Measurements from ENCODE around the gene ARHGAP32. TPM values are rescaled to one million over a fixed set of nuclear protein-coding genes. Genes with fewer than 3 reads are reported as not detected.
"Not testable (repeated sequence)": the region's sequence is repeated elsewhere in the genome, so short reads cannot be mapped to it uniquely, and the experiment has no call there.

ARHGAP32 gene
- polyA plus RNA-seq, 1 of the 3 experiments (the other 2 are of a cell fraction), result 4.8 TPM

DNA sequence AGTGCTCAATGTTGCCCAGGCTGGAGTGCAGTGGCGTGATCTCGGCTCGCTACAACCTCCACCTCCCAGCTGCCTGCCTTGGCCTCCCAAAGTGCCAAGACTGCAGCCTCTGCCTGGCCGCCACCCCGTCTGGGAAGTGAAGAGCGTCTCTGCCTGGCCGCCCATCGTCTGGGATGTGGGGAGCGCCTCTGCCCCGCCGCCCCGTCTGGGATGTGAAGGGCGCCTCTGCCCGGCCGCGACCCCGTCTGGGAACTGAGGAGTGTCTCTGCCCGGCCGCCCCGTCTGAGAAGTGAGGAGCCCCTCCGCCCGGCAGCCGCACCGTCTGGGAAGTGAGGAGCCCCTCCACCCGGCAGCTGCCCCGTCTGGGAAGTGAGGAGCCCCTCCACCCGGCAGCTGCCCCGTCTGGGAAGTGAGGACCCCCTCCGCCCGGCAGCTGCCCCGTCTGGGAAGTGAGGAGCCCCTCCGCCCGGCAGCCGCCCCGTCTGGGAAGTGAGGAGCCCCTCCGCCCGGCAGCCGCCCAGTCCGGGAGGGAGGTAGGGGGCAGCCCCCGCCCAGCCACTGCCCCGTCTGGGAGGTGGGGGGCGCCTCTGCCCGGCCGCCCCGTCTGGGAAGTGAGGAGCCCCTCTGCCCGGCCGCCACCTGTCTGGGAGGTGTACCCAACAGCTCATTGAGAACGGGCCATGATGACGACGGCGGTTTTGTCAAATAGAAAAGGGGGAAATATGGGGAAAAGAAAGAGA lies 63.1 kb downstream of the ARHGAP32 start:
- H2AFZ ChIP-seq (ENCODE audit: low read depth); DNase-seq; H4K20me1 ChIP-seq (ENCODE audit: insufficient read depth); H3K36me3 ChIP-seq (replicated peaks in 1 of 2; ENCODE audit: control insufficient read depth in 1 of 2, insufficient read depth in 2 of 2, low read length in 1 of 2); H3K27ac ChIP-seq (ENCODE audit: low read depth in 2 of 2, low read length in 1 of 2); H3K9me3 ChIP-seq; H3K4me2 ChIP-seq; H3K4me1 ChIP-seq (ENCODE audit: control insufficient read depth in 1 of 2, insufficient read depth in 2 of 2, low read depth in 1 of 2, low read length in 1 of 2); H3K4me3 ChIP-seq (ENCODE audit: low read depth in 2 of 2, low read length in 1 of 2); H3K9ac ChIP-seq; H3K9me2 ChIP-seq; POLR2A ChIA-PET; H3F3A ChIP-seq (replicated peaks; ENCODE audit: insufficient read depth); H3K27me3 ChIP-seq (ENCODE audit: insufficient read depth): not testable (repeated sequence)
- CTCF ChIA-PET, result interaction anchor here (0.7 kb wide), 1 partner anchor 203 kb away, joined by 3 read pairs; no protein-coding TSS in a partner anchor
- 93% methylated on average over 14 of the region's 51 CpGs for WGBS (ENCODE audit: low lambda C conversion rate)
- H3K79me2 ChIP-seq (ENCODE audit: insufficient read depth), result peaks cover 22% of the 10 kb centered on the region

DNA sequence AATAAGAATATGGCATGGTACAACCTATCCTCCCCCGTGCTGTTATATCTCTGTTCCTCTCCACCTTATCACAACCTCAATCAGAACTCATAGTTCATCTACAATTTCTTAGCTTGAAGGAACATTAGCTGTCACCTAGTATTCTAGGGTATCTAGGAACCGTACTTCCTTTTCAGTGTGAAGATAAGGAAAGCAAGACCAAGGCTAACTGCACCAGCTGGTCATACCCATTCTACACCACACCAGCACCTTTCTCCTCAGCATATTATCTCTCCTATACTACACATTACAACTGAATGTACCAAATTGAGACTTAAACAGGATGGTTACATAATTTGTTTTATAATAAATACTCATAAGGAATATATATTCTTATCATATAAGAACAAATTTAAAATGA lies 73.1 kb downstream of the ARHGAP32 start:
- no peak for TF ChIP-seq RAD21 (IDR thresholded peaks at IDR 0.05; ENCODE audit: low read length)
- TF ChIP-seq, protein P1, sequence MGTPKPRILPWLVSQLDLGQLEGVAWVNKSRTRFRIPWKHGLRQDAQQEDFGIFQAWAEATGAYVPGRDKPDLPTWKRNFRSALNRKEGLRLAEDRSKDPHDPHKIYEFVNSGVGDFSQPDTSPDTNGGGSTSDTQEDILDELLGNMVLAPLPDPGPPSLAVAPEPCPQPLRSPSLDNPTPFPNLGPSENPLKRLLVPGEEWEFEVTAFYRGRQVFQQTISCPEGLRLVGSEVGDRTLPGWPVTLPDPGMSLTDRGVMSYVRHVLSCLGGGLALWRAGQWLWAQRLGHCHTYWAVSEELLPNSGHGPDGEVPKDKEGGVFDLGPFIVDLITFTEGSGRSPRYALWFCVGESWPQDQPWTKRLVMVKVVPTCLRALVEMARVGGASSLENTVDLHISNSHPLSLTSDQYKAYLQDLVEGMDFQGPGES (IDR thresholded peaks at IDR 0.05; ENCODE audit: low read depth, low read length), result no peak
- TF ChIP-seq EP300 (IDR thresholded peaks at IDR 0.05; ENCODE audit: borderline replicate concordance in 1 of 2, low read depth in 1 of 2, low read length in 1 of 2), result no peak
- no peak for TF ChIP-seq MEF2A (IDR thresholded peaks at IDR 0.05; ENCODE audit: borderline replicate concordance, low read depth)
- TF ChIP-seq ELF1 (IDR thresholded peaks at IDR 0.05), result no peak
- TF ChIP-seq FOSL2 (IDR thresholded peaks at IDR 0.05; ENCODE audit: borderline replicate concordance, low read depth), result no peak
- TF ChIP-seq, protein P2, sequence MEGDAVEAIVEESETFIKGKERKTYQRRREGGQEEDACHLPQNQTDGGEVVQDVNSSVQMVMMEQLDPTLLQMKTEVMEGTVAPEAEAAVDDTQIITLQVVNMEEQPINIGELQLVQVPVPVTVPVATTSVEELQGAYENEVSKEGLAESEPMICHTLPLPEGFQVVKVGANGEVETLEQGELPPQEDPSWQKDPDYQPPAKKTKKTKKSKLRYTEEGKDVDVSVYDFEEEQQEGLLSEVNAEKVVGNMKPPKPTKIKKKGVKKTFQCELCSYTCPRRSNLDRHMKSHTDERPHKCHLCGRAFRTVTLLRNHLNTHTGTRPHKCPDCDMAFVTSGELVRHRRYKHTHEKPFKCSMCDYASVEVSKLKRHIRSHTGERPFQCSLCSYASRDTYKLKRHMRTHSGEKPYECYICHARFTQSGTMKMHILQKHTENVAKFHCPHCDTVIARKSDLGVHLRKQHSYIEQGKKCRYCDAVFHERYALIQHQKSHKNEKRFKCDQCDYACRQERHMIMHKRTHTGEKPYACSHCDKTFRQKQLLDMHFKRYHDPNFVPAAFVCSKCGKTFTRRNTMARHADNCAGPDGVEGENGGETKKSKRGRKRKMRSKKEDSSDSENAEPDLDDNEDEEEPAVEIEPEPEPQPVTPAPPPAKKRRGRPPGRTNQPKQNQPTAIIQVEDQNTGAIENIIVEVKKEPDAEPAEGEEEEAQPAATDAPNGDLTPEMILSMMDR (IDR thresholded peaks at IDR 0.05), result no peak
- TF ChIP-seq USF2 (IDR thresholded peaks at IDR 0.05; ENCODE audit: borderline replicate concordance, low read depth, low read length), result no peak
- TF ChIP-seq RFX5 (IDR thresholded peaks at IDR 0.05; ENCODE audit: low read length), result no peak
- no peak for TF ChIP-seq USF1 (IDR thresholded peaks at IDR 0.05; ENCODE audit: borderline replicate concordance, low read depth)
- no peak for TF ChIP-seq TCF12 (IDR thresholded peaks at IDR 0.05)
- no peak for TF ChIP-seq NRF1 (IDR thresholded peaks at IDR 0.05; ENCODE audit: low read depth, low read length)
- no peak for TF ChIP-seq MAX (IDR thresholded peaks at IDR 0.05; ENCODE audit: low read depth)
- TF ChIP-seq NFIC (IDR thresholded peaks at IDR 0.05; ENCODE audit: borderline replicate concordance), result no peak
- no peak for TF ChIP-seq GATA2 (CRISPR knock-in tag; IDR thresholded peaks at IDR 0.05)
- no peak for TF ChIP-seq RCOR1 (IDR thresholded peaks at IDR 0.05; ENCODE audit: low read length)
- TF ChIP-seq GABPA (IDR thresholded peaks at IDR 0.05; ENCODE audit: low read depth), result no peak
- TF ChIP-seq, protein P3, sequence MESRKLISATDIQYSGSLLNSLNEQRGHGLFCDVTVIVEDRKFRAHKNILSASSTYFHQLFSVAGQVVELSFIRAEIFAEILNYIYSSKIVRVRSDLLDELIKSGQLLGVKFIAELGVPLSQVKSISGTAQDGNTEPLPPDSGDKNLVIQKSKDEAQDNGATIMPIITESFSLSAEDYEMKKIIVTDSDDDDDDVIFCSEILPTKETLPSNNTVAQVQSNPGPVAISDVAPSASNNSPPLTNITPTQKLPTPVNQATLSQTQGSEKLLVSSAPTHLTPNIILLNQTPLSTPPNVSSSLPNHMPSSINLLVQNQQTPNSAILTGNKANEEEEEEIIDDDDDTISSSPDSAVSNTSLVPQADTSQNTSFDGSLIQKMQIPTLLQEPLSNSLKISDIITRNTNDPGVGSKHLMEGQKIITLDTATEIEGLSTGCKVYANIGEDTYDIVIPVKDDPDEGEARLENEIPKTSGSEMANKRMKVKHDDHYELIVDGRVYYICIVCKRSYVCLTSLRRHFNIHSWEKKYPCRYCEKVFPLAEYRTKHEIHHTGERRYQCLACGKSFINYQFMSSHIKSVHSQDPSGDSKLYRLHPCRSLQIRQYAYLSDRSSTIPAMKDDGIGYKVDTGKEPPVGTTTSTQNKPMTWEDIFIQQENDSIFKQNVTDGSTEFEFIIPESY (IDR thresholded peaks at IDR 0.05; ENCODE audit: borderline replicate concordance, low read depth), result no peak
- no peak for TF ChIP-seq SIN3A (IDR thresholded peaks at IDR 0.05; ENCODE audit: borderline replicate concordance, low read depth, low read length)
- no peak for TF ChIP-seq POLR2AphosphoS5 (IDR thresholded peaks at IDR 0.05; ENCODE audit: low read depth, low read length)
- H3K9me3 ChIP-seq, result no peaks in the 10 kb centered on the region
- ChIA-PET CTCF (interaction anchor here (0.7 to 2.6 kb wide), 10 partner anchors 8 to 667 kb away, joined by 3 to 58 read pairs (median 5); no protein-coding TSS in a partner anchor), POLR2A (no interaction called here)
- no peak overlapping the region for H3K27ac ChIP-seq (ENCODE audit: low read depth in 2 of 2, low read length in 1 of 2)
- peaks cover 0 to 13% of the 10 kb centered on the region in 2 experiments; a peak in 2 of 4 replicates for H3K4me1 ChIP-seq (ENCODE audit: control insufficient read depth in 1 of 2, insufficient read depth in 2 of 2, low read depth in 1 of 2, low read length in 1 of 2)
- no peaks in the 10 kb centered on the region for H3K9me2 ChIP-seq
- no peak for DNase-seq
- peaks cover 5% of the 10 kb centered on the region in 2 experiments for H3K36me3 ChIP-seq (replicated peaks in 1 of 2; ENCODE audit: control insufficient read depth in 1 of 2, insufficient read depth in 2 of 2, low read length in 1 of 2)
- H2AFZ ChIP-seq (ENCODE audit: low read depth), result no peak overlapping the region
- WGBS (ENCODE audit: low lambda C conversion rate), result 76% methylated on average over 2 of the region's 2 CpGs
- H3K4me3 ChIP-seq (ENCODE audit: low read depth in 2 of 2, low read length in 1 of 2), result no peak overlapping the region
- H3K4me2 ChIP-seq, result no peak overlapping the region
- H3K9ac ChIP-seq, result no peak overlapping the region
- no peaks in the 10 kb centered on the region for H3K79me2 ChIP-seq (ENCODE audit: insufficient read depth)
- H3F3A ChIP-seq (replicated peaks; ENCODE audit: insufficient read depth), result peaks cover 10% of the 10 kb centered on the region
- no peaks in the 10 kb centered on the region for H4K20me1 ChIP-seq (ENCODE audit: insufficient read depth)
- H3K27me3 ChIP-seq (ENCODE audit: insufficient read depth), result no peaks in the 10 kb centered on the region
